CD4-positive, CD25-positive, alpha-beta regulatory T cell (primary cell): Measurements from ENCODE around the gene KMT2B. TPM values are rescaled to one million over a fixed set of nuclear protein-coding genes. Genes with fewer than 3 reads are reported as not detected.

Experiments
- ATAC-seq, 2 donors: fragments of 150-1000 bp; cut with Tn5 transposase; one replicate each; pipeline ENCODE4 v1.10.0; 2021; ENCODE audit warnings: low read depth in 2 of 2, moderate number of reproducible peaks in 2 of 2, moderate library complexity in 1 of 2
- DNase-seq, 3 donors: peaks; one replicate each; pipeline versions ENCODE4 v3.0.0 to v3.0.0-alpha.2; 2012 to 2022; ENCODE audit warnings: mixed read lengths in 1 of 3
- H3K27ac ChIP-seq: one replicate; pipeline ENCODE4 v1.7.0; 2013; ENCODE audit warnings: mild to moderate bottlenecking, low read length; ENCODE audit not compliant: insufficient read depth, poor library complexity, severe bottlenecking
- H3K27me3 ChIP-seq: one replicate; pipeline ENCODE4 v1.7.0; 2013; ENCODE audit warnings: low read length; ENCODE audit not compliant: control insufficient read depth, insufficient read depth
- H3K36me3 ChIP-seq: one replicate; pipeline ENCODE4 v1.7.0; 2013; ENCODE audit warnings: mild to moderate bottlenecking, low read length, moderate library complexity; ENCODE audit not compliant: control insufficient read depth, insufficient read depth
- H3K4me1 ChIP-seq: 2 replicates; pipeline ENCODE4 v1.7.0; 2013; ENCODE audit warnings: mild to moderate bottlenecking, low read length; ENCODE audit not compliant: insufficient read depth, control insufficient read depth, poor library complexity, severe bottlenecking
- H3K4me3 ChIP-seq: one replicate; pipeline ENCODE4 v1.7.0; 2013; ENCODE audit warnings: low read depth, mild to moderate bottlenecking, low read length, moderate library complexity
- H3K9me3 ChIP-seq, 2 experiments: 1 replicate in 1 of 2; 2 replicates in 1 of 2; pipeline ENCODE4 v1.7.0; 2013; ENCODE audit warnings: low read length in 2 of 2, mild to moderate bottlenecking in 1 of 2, moderate library complexity in 1 of 2; ENCODE audit not compliant: control insufficient read depth in 2 of 2
- H3K27ac Mint-ChIP-seq, 3 donors: one replicate each; pipeline ENCODE4 v1.8.0; 2020 to 2022; ENCODE audit warnings: mild to moderate bottlenecking in 3 of 3, mixed read lengths in 3 of 3, moderate library complexity in 2 of 3
- H3K27me3 Mint-ChIP-seq: one replicate; pipeline ENCODE4 v1.8.0; 2022; ENCODE audit warnings: mild to moderate bottlenecking, mixed read lengths
- H3K36me3 Mint-ChIP-seq: one replicate; pipeline ENCODE4 v1.8.0; 2020; ENCODE audit warnings: mixed read lengths
- H3K4me1 Mint-ChIP-seq, 4 donors: one replicate each; pipeline ENCODE4 v1.8.0; 2020 to 2022; ENCODE audit warnings: mixed read lengths in 4 of 4, mild to moderate bottlenecking in 1 of 4
- H3K4me3 Mint-ChIP-seq, 4 donors: one replicate each; pipeline ENCODE4 v1.8.0; 2020 to 2022; ENCODE audit warnings: mild to moderate bottlenecking in 4 of 4, mixed read lengths in 4 of 4, moderate library complexity in 3 of 4
- H3K9me3 Mint-ChIP-seq, 7 donors: one replicate each; pipeline ENCODE4 v1.8.0; 2020 to 2022; ENCODE audit warnings: mixed read lengths in 7 of 7, mild to moderate bottlenecking in 3 of 7, moderate library complexity in 2 of 7
- polyA plus RNA-seq, 4 donors: library from polyadenylated mRNA; unstranded; fragments of 300-500 nt; fragmentation: Illumina TruSeq; gene quantifications; one replicate each; pipeline ENCODE4 v1.2.3, GENCODE V29; 2021
- total RNA-seq: library from RNA; stranded (reverse); gene quantifications from one replicate; pipeline ENCODE4 v1.2.3, GENCODE V29; 2022

The KMT2B gene
- total and polyA plus RNA-seq, 5 donors from 2014 or later = 0.45 to 73.0 (median 0.87) TPM

GRCh38 chr19:35736913-35737886 lies 19.4 kb downstream of the KMT2B start:
- H3K4me1 Mint-ChIP-seq = peaks cover 0 to 54% (median 25%) of the 10 kb centered on the region in 4 donors
- no peak overlapping the region for H3K4me3 ChIP-seq
- H3K36me3 Mint-ChIP-seq = peaks cover 19% of the 10 kb centered on the region
- peaks cover 45% of the 10 kb centered on the region for H3K4me1 ChIP-seq
- no peak overlapping the region for H3K27ac ChIP-seq
- H3K27me3 Mint-ChIP-seq = peaks cover 3% of the 10 kb centered on the region
- H3K9me3 ChIP-seq = no peaks in the 10 kb centered on the region
- H3K4me3 Mint-ChIP-seq = peak overlapping the region; percentile 3 to 95 (median 64)
- peaks cover 48% of the 10 kb centered on the region for H3K36me3 ChIP-seq
- H3K9me3 Mint-ChIP-seq = peaks cover 0 to 2% (median 0%) of the 10 kb centered on the region in 7 donors
- ATAC-seq = no peak
- H3K27ac Mint-ChIP-seq = peak overlapping the region in 2 of 3 donors; percentile 52 to 79
- no peaks in the 10 kb centered on the region for H3K27me3 ChIP-seq
- peak in 2 of 3 donors; percentile 28 to 68 for DNase-seq

DNA sequence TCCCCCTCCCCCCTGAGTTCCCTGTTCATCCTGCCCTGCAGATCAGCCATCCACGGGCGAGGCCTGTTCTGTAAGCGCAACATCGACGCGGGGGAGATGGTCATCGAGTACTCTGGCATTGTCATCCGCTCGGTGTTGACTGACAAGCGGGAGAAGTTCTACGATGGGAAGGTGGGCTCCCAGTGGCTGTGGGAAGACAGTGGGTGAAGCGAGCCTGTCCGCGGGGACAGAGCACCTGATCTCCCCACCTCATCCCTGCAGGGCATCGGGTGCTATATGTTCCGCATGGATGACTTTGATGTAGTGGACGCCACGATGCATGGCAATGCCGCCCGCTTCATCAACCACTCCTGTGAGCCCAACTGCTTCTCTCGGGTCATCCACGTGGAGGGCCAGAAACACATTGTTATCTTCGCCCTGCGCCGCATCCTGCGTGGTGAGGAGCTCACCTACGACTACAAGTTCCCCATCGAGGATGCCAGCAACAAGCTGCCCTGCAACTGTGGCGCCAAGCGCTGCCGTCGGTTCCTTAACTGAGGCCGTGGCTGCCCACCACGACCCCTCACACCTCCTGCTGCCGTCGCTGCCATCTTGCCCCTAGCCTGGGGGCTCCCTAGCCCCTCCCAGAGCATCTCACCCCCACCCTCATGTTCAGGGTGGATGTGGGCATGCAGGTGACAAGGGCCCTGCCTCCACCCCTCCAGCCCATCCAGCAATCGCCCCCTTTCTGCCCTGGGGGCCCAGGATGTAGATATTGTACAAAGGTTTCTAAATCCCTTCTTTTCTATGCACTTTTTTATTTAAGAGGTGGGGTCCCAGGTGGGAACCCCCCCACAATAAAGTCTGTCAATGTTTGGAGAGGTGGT lies 20.5 kb downstream of the KMT2B start:
- Histone ChIP-seq H3K9me3 (no peaks in the 10 kb centered on the region), H3K27ac (peak overlapping the region; percentile 5), H3K4me3 (no peak overlapping the region), H3K4me1 (peaks cover 56% of the 10 kb centered on the region), H3K27me3 (no peaks in the 10 kb centered on the region), H3K36me3 (peaks cover 47% of the 10 kb centered on the region)
- Mint-ChIP-seq H3K36me3 (peaks cover 23% of the 10 kb centered on the region), H3K9me3 (peaks cover 0 to 2% (median 0%) of the 10 kb centered on the region in 7 donors), H3K27me3 (peaks cover 6% of the 10 kb centered on the region), H3K4me3 (peak overlapping the region in 3 of 4 donors; percentile 48 to 95 (median 57)), H3K27ac (peak overlapping the region in 2 of 3 donors; percentile 62 to 87), H3K4me1 (peaks cover 0 to 62% (median 29%) of the 10 kb centered on the region in 4 donors)
- no peak for ATAC-seq
- DNase-seq = no peak

DNA sequence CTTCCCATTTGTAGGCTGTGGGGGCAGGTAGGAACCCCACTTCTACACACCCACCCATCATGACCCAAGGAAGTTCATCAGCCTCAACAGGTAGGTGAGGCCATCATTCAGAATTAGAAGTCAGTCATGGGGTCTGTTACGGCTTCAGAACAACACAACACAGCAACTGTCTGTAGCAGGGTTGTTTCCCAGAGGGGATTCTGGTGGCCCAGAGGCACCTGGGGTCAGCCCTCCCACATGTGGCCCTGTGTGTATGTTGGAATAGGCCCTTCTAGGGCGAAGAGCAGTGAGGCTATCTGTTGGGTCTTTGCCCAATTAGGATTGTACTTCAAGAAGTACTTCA lies 21.1 kb downstream of the KMT2B start:
- Mint-ChIP-seq H3K9me3 (peaks cover 0 to 2% (median 0%) of the 10 kb centered on the region in 7 donors), H3K36me3 (peaks cover 23% of the 10 kb centered on the region), H3K27me3 (peaks cover 6% of the 10 kb centered on the region), H3K4me3 (peak overlapping the region; percentile 13 to 63 (median 52)), H3K27ac (peak overlapping the region in 2 of 3 donors; percentile 62 to 87), H3K4me1 (peaks cover 0 to 68% (median 31%) of the 10 kb centered on the region in 4 donors)
- no peaks in the 10 kb centered on the region for H3K27me3 ChIP-seq
- no peaks in the 10 kb centered on the region for H3K9me3 ChIP-seq
- H3K4me1 ChIP-seq = peaks cover 62% of the 10 kb centered on the region
- peaks cover 43% of the 10 kb centered on the region for H3K36me3 ChIP-seq
- H3K4me3 ChIP-seq = no peak overlapping the region
- H3K27ac ChIP-seq = peak overlapping the region; percentile 5
- no peak for DNase-seq
- ATAC-seq = no peak

DNA sequence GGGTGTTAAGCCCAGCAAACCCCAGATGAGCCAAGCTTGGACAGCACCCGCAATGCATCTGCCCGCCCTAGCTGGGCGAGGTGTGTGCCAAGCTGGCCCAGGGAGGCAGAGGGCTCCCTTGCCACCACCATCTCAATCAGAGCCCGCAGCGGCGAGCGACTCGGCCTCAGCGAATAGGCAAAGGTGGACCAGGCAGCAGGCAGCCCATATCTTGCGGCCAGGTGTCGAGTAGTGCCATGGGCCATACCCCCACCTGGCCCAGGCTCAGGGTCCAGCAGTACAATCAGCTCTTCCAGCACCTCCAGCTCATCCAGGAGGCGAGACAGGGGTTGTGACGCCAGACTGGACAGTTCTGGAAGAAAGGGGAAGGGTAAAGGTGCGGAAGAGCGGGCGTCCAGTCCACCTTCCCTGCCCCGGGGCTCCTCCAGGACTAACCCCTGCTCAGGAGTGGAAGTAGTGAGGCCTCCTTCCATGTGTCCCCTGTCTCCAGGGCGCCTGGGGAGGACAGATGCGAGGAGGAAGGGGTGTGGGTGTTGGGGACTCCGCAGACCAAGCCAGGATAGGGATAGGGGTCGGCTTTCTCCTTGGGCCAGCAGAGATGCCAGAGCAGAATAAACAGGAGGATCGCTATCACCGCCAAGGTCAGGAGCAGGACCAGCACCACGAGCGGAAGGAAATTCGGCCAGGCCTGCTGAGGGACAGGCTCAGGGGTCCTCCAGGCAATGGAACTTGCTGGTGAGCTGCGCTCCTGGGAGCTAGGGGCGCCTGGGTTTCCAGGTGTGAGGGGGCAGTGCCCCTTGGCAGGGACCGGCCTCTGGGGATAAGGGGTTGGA lies 21.7 kb downstream of the KMT2B start:
- no peaks in the 10 kb centered on the region for H3K9me3 Mint-ChIP-seq
- H3K27me3 Mint-ChIP-seq = peaks cover 6% of the 10 kb centered on the region
- Histone ChIP-seq H3K9me3 (no peaks in the 10 kb centered on the region), H3K4me3 (peak overlapping the region; percentile 44), H3K4me1 (peaks cover 68% of the 10 kb centered on the region), H3K27me3 (no peaks in the 10 kb centered on the region), H3K27ac (peak overlapping the region; percentile 5), H3K36me3 (peaks cover 36% of the 10 kb centered on the region)
- peak overlapping the region in 1 of 3 donors; percentile 15 for H3K27ac Mint-ChIP-seq
- DNase-seq = no peak
- ATAC-seq = no peak
- peaks cover 18% of the 10 kb centered on the region for H3K36me3 Mint-ChIP-seq
- H3K4me1 Mint-ChIP-seq = peaks cover 0 to 71% (median 33%) of the 10 kb centered on the region in 4 donors
- peak overlapping the region; percentile 91 to 98 (median 96) for H3K4me3 Mint-ChIP-seq

DNA sequence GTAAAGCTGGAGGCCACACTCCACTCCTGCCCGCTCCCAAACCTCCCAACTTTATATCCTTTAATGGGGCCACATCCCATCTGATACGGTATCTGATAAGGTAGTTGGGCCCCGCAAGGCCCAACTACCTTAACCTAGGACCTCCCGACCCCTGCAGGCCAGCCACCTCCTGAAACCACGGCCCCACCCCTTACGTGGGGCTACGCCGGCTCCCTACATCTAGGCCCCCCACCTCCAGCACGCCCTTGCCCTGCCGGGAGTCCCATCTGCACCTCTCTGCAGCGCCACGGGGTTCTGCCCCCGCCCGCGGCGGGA lies 22.3 kb downstream of the KMT2B start:
- H3K36me3 ChIP-seq = peaks cover 31% of the 10 kb centered on the region
- H3K4me1 ChIP-seq = peaks cover 71% of the 10 kb centered on the region
- Mint-ChIP-seq H3K9me3 (no peaks in the 10 kb centered on the region), H3K27ac (peak overlapping the region in 2 of 3 donors; percentile 97 to 100), H3K36me3 (peaks cover 14% of the 10 kb centered on the region), H3K27me3 (peaks cover 6% of the 10 kb centered on the region), H3K4me3 (peak overlapping the region; percentile 91 to 98 (median 96)), H3K4me1 (peaks cover 0 to 70% (median 32%) of the 10 kb centered on the region in 4 donors)
- no peaks in the 10 kb centered on the region for H3K9me3 ChIP-seq
- ATAC-seq = no peak
- H3K27me3 ChIP-seq = no peaks in the 10 kb centered on the region
- no peak for DNase-seq
- peak overlapping the region; percentile 44 for H3K4me3 ChIP-seq
- peak overlapping the region; percentile 100 for H3K27ac ChIP-seq

DNA sequence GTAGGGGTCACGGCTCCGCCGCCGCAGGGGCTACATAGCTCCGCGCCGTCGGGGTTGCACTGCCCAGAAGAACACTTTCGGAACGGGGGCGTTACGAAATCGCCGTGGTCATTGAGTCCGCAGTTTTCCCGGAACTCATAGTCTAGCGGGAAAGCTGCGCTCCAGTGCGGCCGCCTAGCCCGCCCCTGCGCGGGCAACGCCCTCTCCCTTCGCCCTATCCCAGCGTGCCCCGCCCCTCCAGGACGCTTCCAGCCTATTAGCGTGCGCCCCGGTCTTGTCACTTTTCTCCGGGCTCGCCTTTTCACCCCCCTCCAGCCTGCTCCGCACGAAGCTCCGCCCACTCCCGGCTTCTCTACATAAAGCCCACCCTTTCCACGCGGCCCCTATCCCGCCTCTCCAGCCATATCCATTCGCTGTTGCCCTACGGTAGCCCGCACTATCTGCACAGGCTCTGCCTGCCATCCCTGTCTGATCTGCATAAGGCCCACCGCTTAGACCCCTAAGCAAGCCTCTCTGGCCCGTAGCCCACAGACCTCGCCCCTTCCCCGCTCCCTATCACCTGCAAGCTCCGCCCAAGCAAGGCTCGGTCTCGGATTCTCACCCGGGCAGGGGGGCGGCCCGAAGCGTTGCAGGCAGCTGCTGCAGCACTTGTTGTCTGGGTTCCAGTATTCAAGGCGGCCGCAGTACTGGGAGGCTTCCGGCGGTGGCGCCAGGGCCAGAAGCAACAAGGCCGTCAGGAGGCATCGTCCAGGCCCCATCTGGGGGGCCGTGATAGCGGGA lies 22.8 kb downstream of the KMT2B start:
- H3K36me3 ChIP-seq = peaks cover 26% of the 10 kb centered on the region
- ATAC-seq = peak; percentile 63 to 68
- peak overlapping the region; percentile 100 for H3K27ac ChIP-seq
- H3K27ac Mint-ChIP-seq = peak overlapping the region; percentile 94 to 100 (median 97)
- peaks cover 11% of the 10 kb centered on the region for H3K27me3 Mint-ChIP-seq
- no peaks in the 10 kb centered on the region for H3K9me3 Mint-ChIP-seq
- peak; percentile 92 to 96 (median 95) for DNase-seq
- peak overlapping the region; percentile 91 to 98 (median 96) for H3K4me3 Mint-ChIP-seq
- H3K9me3 ChIP-seq = no peaks in the 10 kb centered on the region
- peaks cover 72% of the 10 kb centered on the region for H3K4me1 ChIP-seq
- peaks cover 10% of the 10 kb centered on the region for H3K36me3 Mint-ChIP-seq
- H3K4me1 Mint-ChIP-seq = peaks cover 0 to 70% (median 35%) of the 10 kb centered on the region in 4 donors
- H3K27me3 ChIP-seq = no peaks in the 10 kb centered on the region
- peak overlapping the region; percentile 90 for H3K4me3 ChIP-seq
